Stomach (tissue), 4 donors: ENCODE results near the gene TMOD2.

ENCODE experiments used
- CTCF ChIP-seq, 7 experiments: fragments of 450-650 bp in 4 of 7; fragments of 200-600 bp in 3 of 7; sonication (generic) in 3 of 7; IDR thresholded peaks; one replicate each; pipeline ENCODE4 v1.5.1; 2016 to 2019; ENCODE audit warnings: antibody characterized with exemption in 7 of 7, control low read depth in 2 of 7, mild to moderate bottlenecking in 1 of 7
- POLR2A ChIP-seq, 4 donors: fragments of 450-650 bp; IDR thresholded peaks; one replicate each; pipeline ENCODE4 v1.6.1; 2016; ENCODE audit warnings: antibody characterized with exemption in 4 of 4, control low read depth in 2 of 4, mild to moderate bottlenecking in 1 of 4, moderate library complexity in 1 of 4
- POLR2AphosphoS5 ChIP-seq, 3 donors: sonication (generic); formaldehyde crosslinking; IDR thresholded peaks; one replicate each; pipeline ENCODE4 v1.6.1; 2016; ENCODE audit warnings: antibody characterized with exemption in 3 of 3

- no peak for TF ChIP-seq CTCF (IDR thresholded peaks at IDR 0.05)
- TF ChIP-seq POLR2A (IDR thresholded peaks at IDR 0.05): no peak
- no peak for TF ChIP-seq POLR2AphosphoS5 (IDR thresholded peaks at IDR 0.05)
Measured at GRCh38 chr15:51842852-51843737, 91.7 kb downstream of the TMOD2 start.
